Mucosa of descending colon (tissue), 3 donors: Measurements from ENCODE around the gene ZSCAN29. TPM values are rescaled to one million over a fixed set of nuclear protein-coding genes. Genes with fewer than 3 reads are reported as not detected.

Experiments used
- ATAC-seq: fragments of 200-7000 bp; cut with Tn5 transposase; one replicate; pipeline ENCODE4 v1.9.1; 2020; ENCODE audit warnings: mild to moderate bottlenecking, moderate library complexity
- DNase-seq, 3 donors: peaks; one replicate each; pipeline ENCODE4 v3.0.0-alpha.2; 2020
- H3K36me3 ChIP-seq: fragments of 200-600 bp; one replicate; pipeline ENCODE4 v1.8.0; 2021; ENCODE audit warnings: low read depth, mild to moderate bottlenecking
- H3K4me1 ChIP-seq: fragments of 200-600 bp; one replicate; pipeline ENCODE4 v1.8.0; 2021; ENCODE audit warnings: low read depth, mild to moderate bottlenecking
- H3K4me3 ChIP-seq: fragments of 200-600 bp; one replicate; pipeline ENCODE4 v1.8.0; 2021; ENCODE audit warnings: mild to moderate bottlenecking
- H3K9me3 ChIP-seq: fragments of 200-600 bp; one replicate; pipeline ENCODE4 v1.8.0; 2021; ENCODE audit warnings: mild to moderate bottlenecking
- intact Hi-C, 2 donors: fragments of 100-400 bp; cut with DNase I in 1 of 2; cut with micrococcal nuclease in 1 of 2; formaldehyde crosslinking; loops; one replicate each; pipeline versions ENCODE4 v1.11.0 to v1.11.1; 2022; cut with DNase I, micrococcal nuclease
- total RNA-seq, 3 donors: library from RNA; stranded (reverse); fragmentation: NEBNext Ultra II Directional in 2 of 3; extraction: Animal tissue kit (Norgen Biotek cat#: 25700) in 2 of 3; gene quantifications; one replicate each; pipeline versions ENCODE4 v1.2.1 to v1.2.4, GENCODE V29; 2021 to 2023
- TF ChIP-seq, protein P1 (sequence below): fragments of 200-600 bp; IDR thresholded peaks from one replicate; pipeline ENCODE4 v1.8.0; 2022; ENCODE audit warnings: antibody characterized with exemption, mild to moderate bottlenecking
- donor health status: DM: no; HTN: no; CAD: no; lungs with moderate emphysema.
- donor health status: DM: no; HTN: no; CAD: no.
- donor health status: DM: no; HTN: yes; CAD: no.

The ZSCAN29 gene
- total RNA-seq, 3 donors from 2014 or later = 26.7 to 34.4 (median 29.1) TPM

- DNase-seq = peak in 1 of 3 donors; percentile 24
- Histone ChIP-seq H3K36me3 (no peaks in the 10 kb centered on the region), H3K4me1 (peaks cover 22% of the 10 kb centered on the region), H3K9me3 (no peaks in the 10 kb centered on the region), H3K4me3 (peak overlapping the region; percentile 77)
- TF ChIP-seq, protein P1, sequence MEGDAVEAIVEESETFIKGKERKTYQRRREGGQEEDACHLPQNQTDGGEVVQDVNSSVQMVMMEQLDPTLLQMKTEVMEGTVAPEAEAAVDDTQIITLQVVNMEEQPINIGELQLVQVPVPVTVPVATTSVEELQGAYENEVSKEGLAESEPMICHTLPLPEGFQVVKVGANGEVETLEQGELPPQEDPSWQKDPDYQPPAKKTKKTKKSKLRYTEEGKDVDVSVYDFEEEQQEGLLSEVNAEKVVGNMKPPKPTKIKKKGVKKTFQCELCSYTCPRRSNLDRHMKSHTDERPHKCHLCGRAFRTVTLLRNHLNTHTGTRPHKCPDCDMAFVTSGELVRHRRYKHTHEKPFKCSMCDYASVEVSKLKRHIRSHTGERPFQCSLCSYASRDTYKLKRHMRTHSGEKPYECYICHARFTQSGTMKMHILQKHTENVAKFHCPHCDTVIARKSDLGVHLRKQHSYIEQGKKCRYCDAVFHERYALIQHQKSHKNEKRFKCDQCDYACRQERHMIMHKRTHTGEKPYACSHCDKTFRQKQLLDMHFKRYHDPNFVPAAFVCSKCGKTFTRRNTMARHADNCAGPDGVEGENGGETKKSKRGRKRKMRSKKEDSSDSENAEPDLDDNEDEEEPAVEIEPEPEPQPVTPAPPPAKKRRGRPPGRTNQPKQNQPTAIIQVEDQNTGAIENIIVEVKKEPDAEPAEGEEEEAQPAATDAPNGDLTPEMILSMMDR = no peak
- intact Hi-C loops = no loop called here
- peak; percentile 58 for ATAC-seq
Observed at GRCh38 chr15:43370310-43370974, 401 bp downstream of the ZSCAN29 start.

- ATAC-seq (no peak), DNase-seq (no peak)
- no peaks in the 10 kb centered on the region for H3K4me1 ChIP-seq
- TF ChIP-seq, protein P1 = no peak
- intact Hi-C loops = no loop called here
- no peak overlapping the region for H3K4me3 ChIP-seq
- peaks cover 63% of the 10 kb centered on the region for H3K9me3 ChIP-seq
- peaks cover 13% of the 10 kb centered on the region for H3K36me3 ChIP-seq
Observed at GRCh38 chr15:43361313-43361903, 9.4 kb downstream of the ZSCAN29 start.

DNA sequence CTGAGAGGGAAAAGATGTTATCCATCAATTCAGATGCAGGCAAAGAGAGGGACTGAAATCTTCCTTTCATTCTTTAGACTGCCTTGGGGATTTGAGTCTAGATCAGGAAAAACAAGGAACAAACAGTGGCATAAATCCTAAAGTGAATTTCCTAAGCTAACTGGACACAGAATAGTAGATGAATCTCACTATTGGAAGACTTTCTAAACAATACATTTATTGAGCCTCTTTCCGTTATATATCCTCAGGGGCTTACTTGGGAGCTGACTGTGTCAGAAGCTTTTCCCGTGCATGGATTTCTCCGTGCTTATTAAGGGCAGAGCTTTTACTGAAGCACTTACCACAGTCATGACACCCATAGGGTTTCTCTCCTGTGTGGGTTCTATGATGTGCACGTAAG lies 10.0 kb downstream of the ZSCAN29 start:
- no peaks in the 10 kb centered on the region for H3K4me1 ChIP-seq
- TF ChIP-seq, protein P1 = no peak

DNA sequence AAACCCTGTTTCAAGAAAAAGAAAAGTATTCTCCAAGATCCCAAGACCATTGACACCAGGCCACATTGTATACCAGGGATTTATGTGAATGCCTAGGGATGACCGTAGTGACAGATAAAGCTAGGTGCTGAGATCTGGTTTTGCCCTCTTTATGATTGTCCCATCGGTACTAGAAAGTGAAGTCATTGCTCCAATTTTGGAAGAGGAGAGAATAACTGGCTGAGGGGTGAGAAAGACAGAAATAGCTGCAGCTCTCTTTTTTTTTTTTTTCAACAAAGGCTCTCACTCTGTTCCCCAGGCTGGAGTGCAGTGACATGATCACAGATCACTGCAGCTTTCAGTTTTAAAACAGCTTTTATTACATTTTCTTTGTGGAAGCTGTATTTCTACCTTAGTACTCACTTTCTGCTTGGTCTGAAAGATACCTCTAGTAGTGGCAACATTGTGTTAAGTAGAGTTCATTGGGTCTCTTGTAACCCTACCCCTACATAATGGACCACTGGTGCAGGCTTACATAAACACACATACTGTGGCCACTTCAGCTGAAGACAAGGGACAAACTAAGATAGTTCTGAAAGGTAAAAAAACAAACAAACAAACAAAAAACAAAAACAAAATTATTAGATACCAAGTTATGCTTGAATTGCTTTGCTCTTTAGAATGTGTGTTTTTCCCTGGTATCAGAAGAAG lies 18.0 kb downstream of the ZSCAN29 start:
- Histone ChIP-seq H3K9me3 (peaks cover 3% of the 10 kb centered on the region), H3K4me3 (no peak overlapping the region), H3K4me1 (no peaks in the 10 kb centered on the region), H3K36me3 (no peaks in the 10 kb centered on the region)
- DNase-seq (no peak), ATAC-seq (no peak)
- TF ChIP-seq, protein P1 = no peak
- intact Hi-C loops = no loop called here

More for the DNA sequence above, 10.0 kb downstream of the ZSCAN29 start:
- DNase-seq (no peak), ATAC-seq (no peak)
- Histone ChIP-seq H3K36me3 (peaks cover 13% of the 10 kb centered on the region), H3K4me3 (no peak overlapping the region), H3K9me3 (peaks cover 63% of the 10 kb centered on the region)
- intact Hi-C loops = no loop called here

DNA sequence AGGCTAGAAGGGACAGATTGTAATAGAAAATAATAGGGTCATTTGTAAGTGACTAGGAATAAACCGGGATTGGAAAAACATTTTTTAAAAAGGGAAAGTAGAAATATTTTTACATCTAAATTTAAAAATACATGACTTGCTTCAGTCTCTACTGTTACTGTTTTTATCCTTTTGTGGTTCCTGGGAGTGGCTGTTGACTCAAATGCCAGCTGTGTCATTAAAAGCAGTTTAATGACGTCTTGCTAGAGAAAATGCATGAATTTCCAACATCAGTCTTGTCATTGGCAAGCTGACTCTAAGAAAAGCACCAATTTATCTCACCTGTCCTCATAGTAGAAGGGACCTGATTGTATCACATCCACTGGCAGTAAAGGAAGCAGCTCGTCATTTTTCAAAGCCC lies 23.7 kb downstream of the ZSCAN29 start:
- TF ChIP-seq, protein P1 = no peak
- Histone ChIP-seq H3K4me3 (no peak overlapping the region), H3K9me3 (no peaks in the 10 kb centered on the region), H3K4me1 (no peaks in the 10 kb centered on the region), H3K36me3 (no peaks in the 10 kb centered on the region)
- DNase-seq (no peak), ATAC-seq (no peak)
- intact Hi-C loops = no loop called here
